Measurements from ENCODE around the gene CCT7. TPM values are rescaled to one million over a fixed set of nuclear protein-coding genes. Genes with fewer than 3 reads are reported as not detected.

Gene CCT7
- total and polyA plus RNA-seq, 2 experiments from 2014 or later = 287 to 642 TPM

GRCh38 chr2:73297151-73297559, 63.0 kb downstream of the CCT7 start:
- Mint-ChIP-seq H3K27ac (no peak overlapping the region), H3K4me3 (no peak overlapping the region), H3K9me3 (no peaks in the 10 kb centered on the region), H3K36me3 (ENCODE audit: low read depth) (no peaks in the 10 kb centered on the region), H3K27me3 (ENCODE audit: insufficient read depth, low read depth, poor library complexity) (peaks cover 36% of the 10 kb centered on the region), H3K4me1 (peaks cover 11% of the 10 kb centered on the region; the same call in 2 of the 3 replicates)
- no peak overlapping the region for H3K27ac ChIP-seq (ENCODE audit: low read depth)
- peaks cover 56% of the 10 kb centered on the region for H3K27me3 ChIP-seq (ENCODE audit: insufficient read depth)
- H3K4me1 ChIP-seq (ENCODE audit: insufficient read depth) = peaks cover 6% of the 10 kb centered on the region; the same call in 1 of the 2 replicates
- no peaks in the 10 kb centered on the region for H3K79me2 ChIP-seq (replicated peaks; ENCODE audit: insufficient read depth)
- no peaks in the 10 kb centered on the region for H3F3A ChIP-seq (replicated peaks; ENCODE audit: low read depth)
- DNase-seq (ENCODE audit: low spot score) (peak; percentile 32), ATAC-seq (no peak)
- H3K4me3 ChIP-seq = no peak overlapping the region
- no peak overlapping the region for H3K4me2 ChIP-seq
- no peaks in the 10 kb centered on the region for H3K9me2 ChIP-seq (ENCODE audit: insufficient read depth)
- TF ChIP-seq POLR2AphosphoS5 (IDR thresholded peaks at IDR 0.05; ENCODE audit: low read depth) = no peak
- TF ChIP-seq CTCF (conservative IDR thresholded peaks at IDR 0.05; ENCODE audit: low read depth in 2 of 2) = no peak
- TF ChIP-seq JUNB (IDR thresholded peaks at IDR 0.05; ENCODE audit: unreplicated experiment) = no peak
- TF ChIP-seq ZNF462 (CRISPR knock-in tag; IDR thresholded peaks at IDR 0.05) = no peak
- TF ChIP-seq ETS1 (IDR thresholded peaks at IDR 0.05) = no peak
- TF ChIP-seq ZNF114 (CRISPR knock-in tag; IDR thresholded peaks at IDR 0.05) = no peak
- TF ChIP-seq CREB1 (CRISPR knock-in tag; IDR thresholded peaks at IDR 0.05; ENCODE audit: low read depth) = no peak
- no peak for TF ChIP-seq EZH2phosphoT487 (IDR thresholded peaks at IDR 0.05; ENCODE audit: unreplicated experiment)
- no peak for TF ChIP-seq REST (IDR thresholded peaks at IDR 0.05; ENCODE audit: unreplicated experiment)
- TF ChIP-seq EZH2 (IDR thresholded peaks at IDR 0.05; ENCODE audit: low read depth, unreplicated experiment) = no peak
- no peak for TF ChIP-seq STAT1 (IDR thresholded peaks at IDR 0.05; ENCODE audit: unreplicated experiment)
- TF ChIP-seq NANOG (IDR thresholded peaks at IDR 0.05; ENCODE audit: borderline replicate concordance) = no peak
- TF ChIP-seq ZNF331 (CRISPR knock-in tag; IDR thresholded peaks at IDR 0.05; ENCODE audit: low read depth) = no peak
- H3K36me3 ChIP-seq (ENCODE audit: insufficient read depth) = no peaks in the 10 kb centered on the region
- H2AFZ ChIP-seq = no peak overlapping the region
- H4K20me1 ChIP-seq (replicated peaks; ENCODE audit: insufficient read depth) = no peaks in the 10 kb centered on the region; the same call in 1 of the 2 replicates
